Cerebellar nuclear complex (tissue), 1 donor: ENCODE results near the gene HSF2BP.
"Not testable (repeated sequence)": the region's sequence is repeated elsewhere in the genome, so short reads cannot be mapped to it uniquely, and the experiment has no call there.

Source experiments
- DNase-seq, 2 experiments: peaks; one replicate each; lab custom pipeline; 2025; lab: John Stamatoyannopoulos, UW

Gene HSF2BP

DNA sequence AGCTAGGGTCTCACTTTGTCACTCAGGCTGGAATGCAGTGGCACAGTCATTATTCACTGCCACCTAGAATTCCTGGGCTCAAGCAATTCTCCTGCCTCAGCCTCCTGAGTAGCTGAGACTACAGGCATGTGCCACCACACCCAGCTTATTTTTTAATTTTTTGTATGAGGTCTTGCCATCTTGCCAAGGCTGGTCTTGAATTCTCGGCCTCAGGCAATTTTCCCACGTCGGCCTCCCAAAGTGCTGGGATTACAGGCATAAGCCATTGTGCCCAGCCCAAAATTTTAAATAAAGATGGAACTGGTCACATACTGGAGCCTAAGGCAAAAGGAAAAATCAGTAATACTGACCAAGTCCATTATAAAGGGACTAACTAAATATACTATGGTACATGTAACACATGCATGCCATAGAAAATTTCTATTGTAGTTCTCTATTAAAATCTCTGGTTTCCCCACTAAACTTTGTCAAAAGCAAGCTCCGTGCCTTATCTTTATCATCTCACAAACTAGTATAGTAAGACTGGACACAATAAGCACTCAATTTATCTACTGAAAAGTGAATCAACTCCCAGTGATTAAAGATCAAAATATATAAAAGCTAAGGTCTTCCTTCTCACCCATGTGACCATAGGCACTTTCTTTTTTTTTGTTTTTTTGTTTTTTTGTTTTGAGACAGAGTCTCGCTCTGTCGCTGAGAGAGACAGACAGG is 61.6 kb downstream of the HSF2BP start:
- no peak for DNase-seq

DNA sequence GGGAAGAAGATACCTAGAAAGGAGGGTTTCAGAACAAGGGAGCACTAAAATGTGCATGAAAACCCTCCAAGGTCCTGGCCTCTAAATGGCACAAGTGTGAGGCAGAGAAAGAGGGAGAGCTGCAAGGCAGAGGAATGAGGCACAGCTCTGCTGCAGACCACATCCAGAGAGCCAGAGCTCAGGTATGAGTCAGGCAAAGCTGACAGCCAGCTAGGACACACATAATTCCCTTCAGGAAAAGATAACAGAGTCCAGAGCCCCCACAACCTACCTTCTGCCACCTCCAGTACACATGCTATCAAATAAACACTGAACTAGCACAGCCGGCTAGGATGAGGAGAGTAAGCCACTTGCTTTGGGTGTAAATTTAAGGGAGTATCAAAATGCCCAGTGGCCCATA is 62.2 kb downstream of the HSF2BP start:
- DNase-seq, result no peak

DNA sequence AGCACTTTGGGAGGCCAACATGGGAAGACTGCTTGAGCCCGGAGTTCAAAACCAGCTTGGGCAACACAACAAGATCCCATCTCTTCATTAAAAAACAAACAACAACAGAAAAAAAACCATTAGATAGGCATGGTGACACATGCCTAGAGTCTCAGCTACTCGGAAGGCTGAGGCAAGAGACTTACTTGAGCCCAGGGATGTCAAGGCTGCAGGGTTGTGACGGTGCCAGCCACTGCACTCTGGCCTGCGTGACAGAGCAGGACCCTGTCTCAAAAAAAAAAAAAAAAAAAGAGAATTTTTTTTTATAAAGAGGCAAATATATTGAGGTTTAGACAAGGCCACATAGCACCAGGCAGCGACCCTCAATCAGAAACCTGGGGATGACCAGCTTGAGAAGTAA is 62.7 kb downstream of the HSF2BP start:
- no peak for DNase-seq

DNA sequence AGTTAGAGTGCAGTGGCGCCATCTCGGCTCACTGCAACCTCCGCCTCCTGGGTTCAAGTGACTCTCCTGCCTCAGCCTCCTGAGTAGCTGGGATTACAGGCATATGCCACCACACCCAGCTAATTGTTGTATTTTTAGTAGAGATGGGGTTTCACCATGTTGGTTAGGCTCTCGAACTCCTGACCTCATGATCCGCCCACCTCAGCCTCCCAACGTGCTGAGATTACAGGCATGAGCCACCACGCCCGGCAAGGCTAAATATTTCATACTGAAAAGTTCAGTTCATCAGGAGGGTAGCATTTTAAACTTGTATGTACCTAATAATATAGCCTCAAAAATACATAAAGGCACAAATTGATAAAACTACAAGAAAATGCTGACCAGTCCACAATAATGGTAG is 63.5 kb downstream of the HSF2BP start:
- DNase-seq, result not testable (repeated sequence)

DNA sequence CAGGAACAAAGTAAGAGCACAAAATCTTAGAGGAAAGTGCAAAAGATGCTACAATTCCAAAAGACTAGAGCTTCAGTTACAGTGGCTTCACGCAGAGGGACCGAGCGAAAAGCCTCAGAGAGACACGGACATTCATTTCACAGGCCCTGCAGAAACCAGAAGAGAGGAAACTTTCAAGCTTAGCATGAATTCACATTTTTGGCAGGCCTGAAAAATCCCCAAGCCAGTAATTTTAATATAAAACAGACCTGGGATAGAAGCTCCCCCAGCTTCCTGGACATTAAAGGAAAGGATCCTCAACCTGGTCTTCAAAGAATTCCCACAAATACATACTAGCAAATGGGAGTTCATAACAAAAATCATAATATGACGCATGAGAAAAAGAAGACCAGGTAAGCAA is 66.2 kb downstream of the HSF2BP start:
- no peak for DNase-seq

DNA sequence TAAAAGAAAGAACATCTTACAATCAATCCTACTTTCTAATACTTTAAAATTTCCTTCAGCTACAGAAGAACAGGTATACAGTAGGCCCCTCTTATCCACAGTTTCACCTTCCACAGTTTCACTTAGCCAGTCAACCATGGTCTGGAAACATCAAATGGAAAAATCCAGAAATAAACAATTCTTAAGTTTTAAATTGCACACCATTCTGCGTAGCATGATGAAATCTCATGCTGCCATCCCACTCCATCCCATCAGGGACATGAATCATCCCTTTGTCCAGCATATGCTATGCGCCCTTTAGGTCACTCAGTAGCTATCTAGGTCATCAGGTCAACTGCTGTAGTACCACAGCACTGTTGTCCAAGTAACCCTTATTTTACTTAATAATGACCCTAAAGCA is 67.7 kb downstream of the HSF2BP start:
- no peak for DNase-seq

DNA sequence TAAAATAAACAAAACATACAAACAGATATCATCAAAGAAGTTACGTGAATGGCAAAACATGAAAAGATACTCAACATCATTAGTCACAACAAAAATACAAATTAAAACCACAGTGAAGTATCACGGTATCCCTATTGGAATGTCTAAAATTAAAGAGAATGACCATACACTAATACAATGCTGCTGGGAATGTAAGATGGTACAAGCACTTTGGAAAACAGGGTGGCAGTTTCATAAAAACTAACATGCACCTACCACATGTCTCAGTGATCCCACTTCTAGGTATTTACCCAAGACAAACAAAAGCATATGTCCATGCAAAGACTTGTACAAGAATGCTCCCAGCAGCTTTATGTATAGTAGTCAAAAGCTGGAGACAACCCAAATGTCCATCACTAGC is 69.1 kb downstream of the HSF2BP start:
- DNase-seq, result no peak

DNA sequence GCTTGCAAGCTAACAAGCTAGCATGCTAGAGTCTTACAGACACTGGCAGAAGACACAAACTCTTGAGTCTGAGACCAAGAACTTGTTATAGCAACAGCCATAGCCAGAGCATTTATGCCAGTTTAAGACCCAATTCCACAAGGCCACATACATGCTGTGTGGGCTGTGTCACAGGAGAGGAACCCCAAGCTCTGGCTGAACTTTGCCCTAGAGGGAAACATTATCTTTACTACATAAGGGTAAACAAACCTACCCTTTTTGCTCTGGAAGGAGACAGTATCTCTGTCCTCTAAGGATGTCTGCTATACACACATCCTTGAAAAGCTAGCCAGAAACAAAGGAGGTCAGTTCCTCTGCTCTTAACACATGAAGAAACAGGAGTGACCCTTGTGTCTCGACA is 70.3 kb downstream of the HSF2BP start:
- DNase-seq, result no peak

DNA sequence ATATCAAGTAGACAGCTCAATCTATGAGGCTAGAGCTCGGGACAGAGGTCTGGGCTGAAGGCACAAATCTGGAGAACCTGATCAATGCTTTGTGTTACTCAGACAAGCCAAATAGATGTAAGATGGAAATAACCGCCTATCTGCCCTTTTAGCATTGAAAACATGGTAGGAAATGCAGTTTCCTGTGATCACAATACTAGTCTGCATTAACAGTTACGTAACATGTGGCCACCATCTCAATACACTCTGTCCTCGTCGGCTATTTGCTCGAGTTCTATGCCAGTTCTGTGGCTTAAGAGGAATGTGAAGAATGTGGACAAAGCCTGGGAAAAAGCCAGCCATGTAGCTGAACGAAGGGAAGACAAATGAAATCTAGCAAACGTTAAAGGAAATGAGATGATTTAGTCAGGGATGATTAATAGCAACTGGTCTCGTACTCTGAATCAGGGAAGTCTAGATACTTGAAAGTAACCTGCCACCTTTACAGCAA is 73.3 kb downstream of the HSF2BP start:
- no peak for DNase-seq

DNA sequence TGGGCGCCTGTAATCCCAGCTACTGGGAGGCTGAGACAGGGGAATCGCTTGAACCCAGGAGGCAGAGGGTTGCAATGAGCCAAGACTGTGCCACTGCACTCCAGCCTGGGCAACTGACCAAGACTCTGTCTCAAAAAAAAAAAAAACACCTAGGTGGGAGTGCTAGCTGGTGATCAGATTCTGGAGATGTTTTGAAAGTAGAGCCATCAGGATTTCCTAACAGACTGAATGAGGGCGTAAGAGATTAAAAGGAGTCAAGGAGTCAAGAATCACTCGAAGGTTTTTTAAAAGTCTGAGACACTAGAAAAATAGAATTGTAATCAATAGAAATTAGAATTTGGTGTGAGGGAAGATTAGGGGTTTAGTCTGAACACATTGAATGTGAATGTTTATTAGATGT is 73.8 kb downstream of the HSF2BP start:
- no peak for DNase-seq

DNA sequence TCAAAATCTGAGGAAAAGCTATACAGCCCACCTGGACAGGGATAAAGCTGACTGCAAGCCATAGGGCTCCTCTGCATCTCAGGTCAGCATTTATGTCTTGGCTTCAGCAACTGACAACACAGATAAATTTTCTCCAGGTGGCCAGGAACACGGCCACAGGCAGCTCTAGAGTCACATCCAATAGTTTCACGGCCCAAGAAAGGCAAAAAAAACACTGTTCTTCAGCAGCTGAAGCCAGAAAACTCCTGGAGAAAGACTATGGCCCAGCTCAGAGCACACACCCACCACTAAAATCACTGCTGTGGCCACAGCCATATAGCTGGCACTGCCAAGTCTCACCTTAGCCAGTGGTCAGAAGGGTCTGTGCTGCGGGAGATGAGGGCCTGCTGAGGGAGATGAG is 77.8 kb downstream of the HSF2BP start:
- no peak for DNase-seq

DNA sequence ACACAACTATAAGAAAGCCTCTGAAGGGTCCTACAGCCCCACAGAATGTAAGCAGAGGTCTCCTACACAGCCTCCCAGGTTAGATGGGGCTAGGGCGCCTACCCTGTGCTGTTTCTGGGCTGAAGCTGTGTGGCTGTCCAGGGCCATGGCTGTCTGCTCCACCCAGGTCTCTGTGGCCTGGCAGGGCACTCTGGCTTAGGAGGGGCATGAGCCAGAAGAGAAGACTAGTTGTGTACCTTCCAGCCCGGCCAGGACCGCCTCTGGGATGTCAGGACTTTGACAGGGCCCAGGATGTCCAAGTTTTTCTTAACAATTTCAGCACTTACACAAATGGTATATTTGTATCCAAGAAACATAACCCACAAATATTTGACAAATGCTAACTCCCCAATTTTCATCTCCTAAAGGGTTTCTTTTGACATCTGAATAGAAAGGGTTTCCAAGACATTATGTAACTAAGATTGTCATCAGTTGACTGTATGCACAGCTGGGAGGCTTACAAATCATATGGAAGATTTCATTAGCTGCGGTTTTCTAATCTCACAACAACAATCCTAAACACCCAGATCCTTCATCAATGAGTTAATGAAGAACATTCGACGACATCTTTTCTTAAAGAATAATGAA is 80.5 kb downstream of the HSF2BP start:
- no peak for DNase-seq

DNA sequence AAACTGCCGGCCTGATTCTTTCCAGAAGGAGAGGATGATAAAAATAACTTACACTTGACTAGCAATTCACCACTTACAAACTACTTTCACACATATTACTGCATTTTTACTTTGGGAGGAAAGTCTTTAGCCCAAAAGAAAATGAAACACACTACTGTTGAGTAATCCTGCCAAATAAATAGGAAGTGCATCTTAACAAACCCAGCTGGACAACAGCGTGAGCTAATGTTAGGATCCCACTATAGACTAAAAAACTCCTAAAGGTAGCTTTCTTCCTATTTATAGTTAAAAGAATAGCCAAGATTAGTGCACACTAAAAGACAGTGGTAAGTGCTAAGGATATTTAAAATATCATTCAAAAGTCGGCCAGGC is 83.8 kb downstream of the HSF2BP start:
- no peak for DNase-seq

DNA sequence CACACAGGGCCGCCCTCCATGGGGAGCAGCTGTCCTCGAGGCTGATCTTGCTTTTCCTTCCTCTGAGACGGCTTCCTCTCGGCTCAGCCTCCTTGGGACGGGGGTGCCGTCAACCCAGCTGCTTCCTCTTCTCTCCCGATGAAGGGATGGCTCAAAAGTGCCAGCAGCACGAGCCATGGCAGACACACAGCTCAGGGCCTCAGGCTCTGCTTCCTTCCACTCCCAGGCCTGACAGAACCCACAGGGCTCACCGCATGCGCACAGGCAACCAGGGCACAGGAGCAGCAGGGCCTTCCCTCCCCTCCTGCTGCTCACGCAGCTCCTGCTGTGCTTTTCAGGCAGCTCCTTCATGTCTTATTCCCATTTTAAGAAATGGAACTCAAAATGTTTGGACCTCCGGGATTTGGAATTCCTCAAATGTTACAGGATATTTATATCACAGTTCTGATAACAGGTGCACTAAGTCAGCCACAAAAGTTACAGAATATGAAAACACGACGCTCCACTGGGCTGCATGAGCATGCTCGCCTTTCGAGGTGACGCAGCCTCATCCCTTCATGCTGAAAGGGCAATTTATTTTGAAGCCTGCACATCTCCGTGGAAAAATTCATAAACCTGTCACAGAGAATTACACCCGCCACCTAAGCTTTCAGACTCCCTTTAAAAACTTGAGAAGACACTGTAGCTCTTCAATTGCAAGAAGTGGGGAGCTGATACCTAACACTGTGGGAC is 84.4 kb downstream of the HSF2BP start:
- no peak for DNase-seq

DNA sequence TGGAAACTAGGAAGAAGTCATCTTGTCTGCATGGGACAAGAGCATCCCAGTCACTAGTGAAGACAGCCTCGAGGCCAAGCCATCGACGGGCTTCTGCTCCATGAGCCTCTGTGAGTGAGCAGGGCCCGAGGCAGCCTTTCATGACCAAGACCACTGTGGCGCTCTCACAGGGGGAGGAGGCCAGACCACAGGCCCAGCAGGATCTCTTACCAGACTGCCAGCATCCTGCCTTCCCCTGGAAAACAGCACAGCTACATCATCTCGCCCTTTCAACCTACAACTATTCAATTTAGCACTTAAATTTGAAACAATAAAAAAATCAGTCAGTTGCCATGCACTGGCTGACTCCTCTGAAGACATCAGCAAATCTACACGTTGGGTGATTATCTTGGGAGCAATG is 85.4 kb downstream of the HSF2BP start:
- DNase-seq, result no peak

DNA sequence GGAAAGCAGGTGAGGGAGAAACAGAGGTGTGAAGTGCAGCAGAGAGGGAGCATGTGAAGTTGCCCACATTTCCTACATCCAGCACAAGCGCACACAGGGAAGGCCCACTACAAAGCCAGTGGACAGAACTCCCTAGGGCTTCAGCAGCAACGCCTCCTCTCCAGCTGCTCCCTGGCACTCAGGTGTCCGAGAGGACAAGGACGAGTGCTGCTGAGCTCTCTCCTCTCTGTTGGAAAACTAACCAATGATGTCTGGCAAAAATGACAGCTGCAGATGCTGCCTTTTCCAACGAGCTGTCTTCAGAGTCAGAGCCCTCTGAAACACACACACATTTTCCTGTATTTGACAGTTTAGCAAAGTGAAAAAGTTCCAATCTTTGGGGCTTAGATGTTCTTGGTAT is 86.8 kb downstream of the HSF2BP start:
- DNase-seq, result no peak

DNA sequence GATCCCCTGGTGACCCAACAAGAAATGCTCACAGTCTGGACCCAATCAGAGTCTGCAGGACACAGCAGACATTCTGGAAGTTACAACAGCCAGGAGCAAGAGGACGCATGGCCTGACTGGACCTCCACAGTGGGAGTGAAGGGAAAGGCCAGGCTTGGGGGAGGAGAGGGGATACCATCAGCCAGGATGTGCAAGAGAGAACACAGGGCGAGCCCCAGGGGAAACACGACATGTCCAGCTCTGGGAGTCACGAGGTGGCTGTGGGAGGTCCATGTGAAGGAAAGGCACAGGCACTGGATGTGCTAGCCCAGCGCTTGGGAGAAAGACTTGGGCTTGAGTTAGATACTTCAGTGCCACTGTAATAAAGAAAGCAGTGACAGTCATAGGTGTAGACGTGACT is 87.3 kb downstream of the HSF2BP start:
- no peak for DNase-seq

DNA sequence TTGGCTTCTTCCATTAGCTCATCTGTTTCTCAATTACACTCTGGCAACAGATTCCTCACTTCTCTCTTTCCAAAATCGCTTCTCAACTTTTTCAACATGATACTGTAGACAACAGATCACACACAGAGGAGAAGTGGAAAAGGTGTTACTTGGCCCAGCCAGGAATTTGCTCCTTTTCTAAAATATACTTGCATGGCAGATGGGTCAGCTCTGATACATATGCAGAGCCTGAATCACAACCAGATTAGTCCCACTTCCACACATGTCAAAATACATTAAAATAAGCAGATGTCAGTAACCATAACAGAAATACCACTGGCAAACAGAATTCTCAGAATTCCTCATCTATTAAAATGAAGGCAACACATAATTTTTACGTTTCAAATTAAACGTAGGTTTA is 89.1 kb downstream of the HSF2BP start:
- not testable (repeated sequence) for DNase-seq

DNA sequence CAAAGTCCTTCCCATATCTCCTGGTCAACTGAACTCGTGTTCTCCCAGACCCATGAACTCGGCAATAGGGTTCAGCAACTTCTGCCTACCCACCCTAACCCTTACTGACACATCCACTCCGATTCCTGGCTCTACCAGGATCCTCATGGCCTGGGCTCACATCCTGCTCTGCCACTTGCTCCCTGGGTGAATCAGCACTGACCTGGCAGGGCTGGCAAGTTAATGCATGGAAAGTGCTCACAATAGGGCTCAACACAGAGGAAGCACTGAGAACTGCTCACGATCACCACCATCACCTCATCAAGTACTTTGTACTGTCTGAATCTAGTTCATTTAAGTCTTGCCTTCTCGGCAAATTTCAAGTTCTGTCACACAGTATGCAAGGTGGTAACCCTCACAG is 96.8 kb downstream of the HSF2BP start:
- not testable (repeated sequence) for DNase-seq

DNA sequence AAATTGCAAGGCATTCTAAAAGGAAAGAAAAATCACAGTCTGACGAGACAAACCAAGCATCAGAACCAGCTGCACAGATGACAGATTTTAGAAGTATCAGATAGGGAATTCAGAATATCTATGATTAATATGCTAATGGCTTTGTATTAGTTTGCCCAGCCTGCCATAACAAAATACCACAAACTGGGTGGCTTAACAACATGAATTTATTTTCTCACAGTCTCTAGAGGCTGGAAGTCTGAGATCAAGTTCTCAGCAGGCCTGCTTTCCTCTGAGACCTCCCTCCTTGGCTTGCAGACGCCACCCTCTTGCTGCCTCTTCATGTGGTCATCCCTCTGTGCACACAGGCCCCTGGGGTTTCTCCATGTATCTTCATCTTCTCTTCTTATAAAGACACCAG is 118.7 kb downstream of the HSF2BP start:
- DNase-seq, result not testable (repeated sequence)

DNA sequence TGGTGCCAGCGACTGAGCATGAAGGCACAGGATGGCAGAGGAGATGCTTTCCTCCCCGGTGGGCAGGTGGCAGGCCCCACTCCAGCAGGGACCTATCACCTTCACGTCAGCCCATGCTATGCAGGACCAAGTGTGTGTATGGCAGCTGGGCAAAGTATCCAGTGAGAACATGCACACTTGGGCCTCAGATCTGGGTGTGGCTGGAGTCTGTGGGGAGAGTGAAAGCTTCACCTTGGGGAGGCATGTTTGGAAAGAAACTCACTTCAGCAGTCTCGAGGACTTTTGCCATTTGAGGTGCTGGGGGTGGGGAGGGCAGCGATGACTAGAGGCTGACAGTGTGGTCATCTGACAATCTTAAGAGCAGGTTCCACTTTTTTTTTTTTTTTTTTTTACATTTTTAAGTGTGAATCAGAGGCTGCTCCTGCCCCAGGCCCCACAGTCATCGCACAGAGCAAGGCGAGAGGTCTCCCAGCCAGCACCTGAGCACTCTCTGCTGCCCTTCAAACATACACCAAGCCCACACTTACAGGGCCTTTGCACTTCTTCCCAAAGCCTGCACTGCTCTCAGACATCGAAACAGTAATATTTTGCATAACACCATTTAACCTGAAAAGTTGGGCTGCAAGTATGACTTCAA is 136.7 kb downstream of the HSF2BP start:
- DNase-seq, result not testable (repeated sequence)

DNA sequence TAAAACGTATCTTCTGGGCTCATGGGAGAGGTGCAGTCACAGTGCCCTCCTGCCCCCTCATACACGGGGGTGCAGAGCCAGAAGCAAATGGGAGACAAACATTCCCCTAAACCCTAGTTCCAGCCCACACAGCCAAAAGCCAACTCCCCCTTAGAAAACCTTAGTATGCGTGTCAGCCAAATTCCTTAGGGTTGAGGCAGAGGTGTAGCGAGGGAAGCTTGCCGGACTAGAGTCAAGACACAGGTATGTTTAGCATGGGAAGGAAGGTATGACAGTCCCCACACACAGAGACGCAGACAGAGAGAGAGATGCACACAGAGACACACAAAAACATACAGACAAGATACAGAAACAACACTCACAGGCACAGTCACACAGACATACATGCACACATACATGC is 141.6 kb downstream of the HSF2BP start:
- DNase-seq, result not testable (repeated sequence)
